ENCODE measurements around the gene BPIFB2. TPM values are rescaled to one million over a fixed set of nuclear protein-coding genes. Genes with fewer than 3 reads are reported as not detected.

The BPIFB2 gene
- polyA plus RNA-seq, 1 of the 3 experiments (the other 2 are of a cell fraction): not detected

DNA sequence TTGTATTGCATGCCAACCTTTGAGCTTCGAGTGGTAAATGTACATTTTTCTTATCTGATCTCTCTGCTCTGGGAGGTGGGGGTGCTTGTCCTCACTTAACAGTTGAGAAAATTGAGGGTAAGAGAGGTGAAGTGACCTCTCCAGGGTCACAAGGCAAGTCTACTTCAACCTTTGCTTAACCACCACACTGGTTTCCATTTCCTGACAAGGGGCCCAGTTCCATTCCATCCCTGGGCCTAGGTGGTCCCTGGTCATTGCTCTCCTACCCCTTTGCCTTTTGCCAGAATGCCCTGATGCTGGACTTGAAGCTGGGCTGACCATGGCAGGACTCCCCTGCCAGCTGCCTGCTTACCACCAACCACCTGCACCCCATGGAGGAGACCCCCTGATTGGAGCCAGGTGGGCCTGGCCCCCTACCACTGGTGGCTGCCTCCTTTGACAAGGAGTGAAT is 36.3 kb downstream of the BPIFB2 start:
- H3K36me3 ChIP-seq (replicated peaks in 1 of 2; ENCODE audit: control insufficient read depth in 1 of 2, insufficient read depth in 2 of 2, low read length in 1 of 2): no peaks in the 10 kb centered on the region

More for the DNA sequence above, 36.3 kb downstream of the BPIFB2 start:
- H3K9ac ChIP-seq: no peak overlapping the region
- no peaks in the 10 kb centered on the region for H3K9me2 ChIP-seq
- no peak overlapping the region for H3K27ac ChIP-seq (ENCODE audit: low read depth in 2 of 2, low read length in 1 of 2)
- H3K9me3 ChIP-seq: no peaks in the 10 kb centered on the region
- no peak for TF ChIP-seq ELF1 (IDR thresholded peaks at IDR 0.05)
- no peak for TF ChIP-seq RFX5 (IDR thresholded peaks at IDR 0.05; ENCODE audit: low read length)
- TF ChIP-seq TEAD4 (IDR thresholded peaks at IDR 0.05; ENCODE audit: borderline replicate concordance, insufficient read depth): no peak
- no peak for TF ChIP-seq REST (IDR thresholded peaks at IDR 0.05; ENCODE audit: low read depth, low read length)
- no peak for TF ChIP-seq ZBTB33 (IDR thresholded peaks at IDR 0.05; ENCODE audit: borderline replicate concordance, low read depth)
- no peak for TF ChIP-seq GABPA (IDR thresholded peaks at IDR 0.05; ENCODE audit: low read depth)
- no peak for TF ChIP-seq RXRA (IDR thresholded peaks at IDR 0.05; ENCODE audit: borderline replicate concordance, low read depth)
- no peak for TF ChIP-seq NRF1 (IDR thresholded peaks at IDR 0.05; ENCODE audit: low read depth, low read length)
- no peak for TF ChIP-seq YY1 (IDR thresholded peaks at IDR 0.05; ENCODE audit: low read depth)
- TF ChIP-seq NFIC (IDR thresholded peaks at IDR 0.05; ENCODE audit: borderline replicate concordance): no peak
- TF ChIP-seq CTCF (IDR thresholded peaks at IDR 0.05): no peak
- no peak for TF ChIP-seq POLR2AphosphoS5 (IDR thresholded peaks at IDR 0.05; ENCODE audit: low read depth, low read length)
- TF ChIP-seq MAX (IDR thresholded peaks at IDR 0.05; ENCODE audit: low read depth): no peak
- TF ChIP-seq CHD2 (IDR thresholded peaks at IDR 0.05; ENCODE audit: low read length, partially characterized antibody): no peak
- TF ChIP-seq, protein P1, sequence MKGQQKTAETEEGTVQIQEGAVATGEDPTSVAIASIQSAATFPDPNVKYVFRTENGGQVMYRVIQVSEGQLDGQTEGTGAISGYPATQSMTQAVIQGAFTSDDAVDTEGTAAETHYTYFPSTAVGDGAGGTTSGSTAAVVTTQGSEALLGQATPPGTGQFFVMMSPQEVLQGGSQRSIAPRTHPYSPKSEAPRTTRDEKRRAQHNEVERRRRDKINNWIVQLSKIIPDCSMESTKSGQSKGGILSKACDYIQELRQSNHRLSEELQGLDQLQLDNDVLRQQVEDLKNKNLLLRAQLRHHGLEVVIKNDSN (IDR thresholded peaks at IDR 0.05; ENCODE audit: borderline replicate concordance, low read depth): no peak
- TF ChIP-seq, protein P2, sequence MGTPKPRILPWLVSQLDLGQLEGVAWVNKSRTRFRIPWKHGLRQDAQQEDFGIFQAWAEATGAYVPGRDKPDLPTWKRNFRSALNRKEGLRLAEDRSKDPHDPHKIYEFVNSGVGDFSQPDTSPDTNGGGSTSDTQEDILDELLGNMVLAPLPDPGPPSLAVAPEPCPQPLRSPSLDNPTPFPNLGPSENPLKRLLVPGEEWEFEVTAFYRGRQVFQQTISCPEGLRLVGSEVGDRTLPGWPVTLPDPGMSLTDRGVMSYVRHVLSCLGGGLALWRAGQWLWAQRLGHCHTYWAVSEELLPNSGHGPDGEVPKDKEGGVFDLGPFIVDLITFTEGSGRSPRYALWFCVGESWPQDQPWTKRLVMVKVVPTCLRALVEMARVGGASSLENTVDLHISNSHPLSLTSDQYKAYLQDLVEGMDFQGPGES (IDR thresholded peaks at IDR 0.05; ENCODE audit: low read depth, low read length): no peak
- TF ChIP-seq FOSL2 (IDR thresholded peaks at IDR 0.05; ENCODE audit: borderline replicate concordance, low read depth): no peak
- TF ChIP-seq EP300 (IDR thresholded peaks at IDR 0.05; ENCODE audit: borderline replicate concordance in 1 of 2, low read depth in 1 of 2, low read length in 1 of 2): no peak
- no peak for TF ChIP-seq FOXJ3 (CRISPR knock-in tag; IDR thresholded peaks at IDR 0.05)
- TF ChIP-seq PBX3 (IDR thresholded peaks at IDR 0.05): no peak
- no peak for DNase-seq
- ChIA-PET CTCF (no interaction called here), POLR2A (no interaction called here)
- no peaks in the 10 kb centered on the region for H3K4me1 ChIP-seq (ENCODE audit: control insufficient read depth in 1 of 2, insufficient read depth in 2 of 2, low read depth in 1 of 2, low read length in 1 of 2)
- H3K4me3 ChIP-seq (ENCODE audit: low read depth in 2 of 2, low read length in 1 of 2): no peak overlapping the region
- no peak overlapping the region for H2AFZ ChIP-seq (ENCODE audit: low read depth)
- H4K20me1 ChIP-seq (ENCODE audit: insufficient read depth): no peaks in the 10 kb centered on the region
- no peak overlapping the region for H3K4me2 ChIP-seq
- no peaks in the 10 kb centered on the region for H3F3A ChIP-seq (replicated peaks; ENCODE audit: insufficient read depth)
- H3K27me3 ChIP-seq (ENCODE audit: insufficient read depth): no peaks in the 10 kb centered on the region
- no peaks in the 10 kb centered on the region for H3K79me2 ChIP-seq (ENCODE audit: insufficient read depth)
- 0% methylated on average over 1 of the region's 1 CpG for WGBS (ENCODE audit: low lambda C conversion rate)

Measured in SK-N-SH (cell line).